ENCODE measurements around the gene HES4.
"Not testable (repeated sequence)": the region's sequence is repeated elsewhere in the genome, so short reads cannot be mapped to it uniquely, and the experiment has no call there.

The HES4 gene

GRCh38 chr1:1033009-1033587 lies 33.2 kb upstream of the HES4 start:
- peak; percentile 72 for DNase-seq

- DNase-seq = no peak
Measured at GRCh38 chr1:1032424-1032823, 32.5 kb upstream of the HES4 start.

GRCh38 chr1:1031659-1032235 lies 31.9 kb upstream of the HES4 start:
- DNase-seq = no peak

GRCh38 chr1:1030867-1031658 lies 31.2 kb upstream of the HES4 start:
- not testable (repeated sequence) for DNase-seq

- no peak for DNase-seq
Measured at GRCh38 chr1:1027791-1028190, 27.9 kb upstream of the HES4 start.

GRCh38 chr1:1026599-1027413 lies 26.9 kb upstream of the HES4 start:
- DNase-seq = no peak

- DNase-seq = no peak
Measured at GRCh38 chr1:1025730-1026129, 25.8 kb upstream of the HES4 start.

GRCh38 chr1:1024771-1025699 lies 25.1 kb upstream of the HES4 start:
- DNase-seq = no peak

- DNase-seq = no peak
Measured at GRCh38 chr1:1024149-1024770, 24.4 kb upstream of the HES4 start.

GRCh38 chr1:1023700-1024099 lies 23.8 kb upstream of the HES4 start:
- DNase-seq = no peak

- no peak for DNase-seq
Measured at GRCh38 chr1:1022302-1023009, 22.6 kb upstream of the HES4 start.

- no peak for DNase-seq
Measured at GRCh38 chr1:1021920-1022259, 22.0 kb upstream of the HES4 start.

- peak; percentile 26 for DNase-seq
Measured at GRCh38 chr1:1021010-1021919, 21.4 kb upstream of the HES4 start.

- no peak for DNase-seq
Measured at GRCh38 chr1:1020415-1021009, 20.6 kb upstream of the HES4 start.

GRCh38 chr1:1020000-1020404 lies 20.1 kb upstream of the HES4 start, which contains the start of gene AGRN:
Gene AGRN (plus strand): TSS chr1:1020120. CDS start chr1:1020173, 53 bp downstream.
- DNase-seq = no peak

GRCh38 chr1:1019122-1019999 lies 19.5 kb upstream of the HES4 start:
- peak; percentile 8 for DNase-seq

GRCh38 chr1:1018321-1018685 lies 18.4 kb upstream of the HES4 start:
- DNase-seq = not testable (repeated sequence)
